Heart left ventricle (tissue), 16 donors: ENCODE data around the gene CENPA. TPM values are rescaled to one million over a fixed set of nuclear protein-coding genes. Genes with fewer than 3 reads are reported as not detected.

Experiments used
- ATAC-seq, 4 donors: fragments of 200-7000 bp; cut with Tn5 transposase; one replicate each; pipeline ENCODE4 v1.9.1; 2020 to 2022; ENCODE audit warnings: moderate library complexity in 4 of 4, mild to moderate bottlenecking in 3 of 4, moderate number of reproducible peaks in 1 of 4
- DNase-seq, 5 donors: peaks; one replicate each; pipeline ENCODE4 v3.0.0-alpha.2; 2020
- H3K27ac ChIP-seq, 12 donors: fragments of 200-600 bp; sonication (generic) in 4 of 12; one replicate each; pipeline versions ENCODE4 v1.5.0 to v1.8.0; 2016 to 2022; ENCODE audit warnings: mild to moderate bottlenecking in 2 of 12
- H3K27me3 ChIP-seq, 9 donors: fragments of 200-600 bp; sonication (generic) in 2 of 9; one replicate each; pipeline versions ENCODE4 v1.5.1 to v1.8.0; 2016 to 2022; ENCODE audit warnings: mild to moderate bottlenecking in 3 of 9
- H3K36me3 ChIP-seq, 9 donors: fragments of 200-600 bp; sonication (generic) in 2 of 9; one replicate each; pipeline versions ENCODE4 v1.5.0 to v1.8.0; 2018 to 2022; ENCODE audit warnings: mild to moderate bottlenecking in 2 of 9
- H3K4me1 ChIP-seq, 12 donors: fragments of 200-600 bp; sonication (generic) in 4 of 12; one replicate each; pipeline versions ENCODE4 v1.5.0 to v1.8.0; 2016 to 2022; ENCODE audit warnings: mild to moderate bottlenecking in 3 of 12
- H3K4me3 ChIP-seq, 12 donors: fragments of 200-600 bp; sonication (generic) in 4 of 12; one replicate each; pipeline versions ENCODE4 v1.5.0 to v1.8.0; 2017 to 2022; ENCODE audit warnings: mild to moderate bottlenecking in 9 of 12, moderate library complexity in 4 of 12
- H3K9me3 ChIP-seq, 12 donors: fragments of 200-600 bp; sonication (generic) in 4 of 12; one replicate each; pipeline versions ENCODE4 v1.5.0 to v1.8.0; 2016 to 2022; ENCODE audit warnings: mild to moderate bottlenecking in 1 of 12
- CTCF ChIP-seq, 12 donors: fragments of 200-600 bp; sonication (generic) in 4 of 12; IDR thresholded peaks; one replicate each; pipeline versions ENCODE4 v1.5.0 to v1.8.0; 2018 to 2022; ENCODE audit warnings: antibody characterized with exemption in 12 of 12, mild to moderate bottlenecking in 5 of 12
- POLR2A ChIP-seq, 2 donors: fragments of 450-650 bp; IDR thresholded peaks; one replicate each; pipeline ENCODE4 v1.6.1; 2017; ENCODE audit warnings: antibody characterized with exemption in 2 of 2, mild to moderate bottlenecking in 2 of 2, moderate library complexity in 2 of 2
- whole genome bisulfite sequencing, 4 donors: extraction: QIAGEN DNeasy Blood & Tissue Kit in 2 of 4; methylation state at CpG; one replicate each; pipeline versions ENCODE4 v1.1.5 to v1.1.7; 2013 to 2018; 5-methylcytosine and 5-hydroxymethylcytosine counted together
- intact Hi-C, 10 donors: fragments of 100-400 bp; cut with DNase I; formaldehyde crosslinking; loops; one replicate each; pipeline versions ENCODE4 v1.11.1 to v1.14.2; 2022
- polyA plus RNA-seq, 2 donors: library from polyadenylated mRNA; stranded (reverse); fragments of 200-250 nt; gene quantifications; one replicate each; pipeline ENCODE4 v1.2.3, GENCODE V29; 2013
- total RNA-seq, 9 donors: library from RNA; depleted of rRNA in 2 of 9; stranded (reverse); fragments of >200 nt in 2 of 9; fragmentation: NEBNext Ultra II Directional in 3 of 9; extraction: Animal tissue kit (Norgen Biotek cat#: 25700) in 3 of 9; gene quantifications; one replicate each; pipeline versions ENCODE4 v1.1.0 to v1.2.4, GENCODE V29; 2016 to 2023
- donor health status: ischemic (EF 13 %, LVEDD 7.1; RV severe dilation, severe dysfunction).
- donor health status: healthy with polysubstance abuse.
- donor health status: DM: no; HTN: yes; CAD: no.
- donor health status: DM: no; HTN: no; CAD: no.
- donor health status: ischemic (EF 25% LVEDD 6.9; RV normal size, moderate dysfunction).
- donor health status: ischemic (EF 25% LVEDD 5.7; RV mildly dilated, moderate dysfunction).
- donor health status: healthy.
- donor health status: DM: yes; HTN: yes; CAD: no.
- donor health status: ischemic (EF 35%, LVEDD 5.7; RV mildly dilated, moderate dysfunction).
- donor health status: nonischemic (EF 11% LVEDD 7.7; RV severe dilation, severe dysfunction).
- donor health status: DM: yes; HTN: yes; CAD: no.
- donor health status: PGD.
- donor health status: ischemic (EF 29% LVEDD 5.4; RV normal size, mild dysfunction).
- donor health status: nonischemic (EF 23%, LVEDD 6.1; RV moderate dilation, normal function).

Gene CENPA
- total and polyA plus RNA-seq, 11 donors: 0.25 to 26.8 (median 3.2) TPM; not detected in 1

- Histone ChIP-seq H3K27me3 (peaks cover 0 to 8% (median 0%) of the 10 kb centered on the region in 9 donors), H3K4me3 (no peak overlapping the region), H3K27ac (no peak overlapping the region), H3K9me3 (no peaks in the 10 kb centered on the region), H3K36me3 (no peaks in the 10 kb centered on the region), H3K4me1 (no peaks in the 10 kb centered on the region)
- intact Hi-C loops: no loop called here
- DNase-seq: no peak
- TF ChIP-seq CTCF (IDR thresholded peaks at IDR 0.05) (no peak), POLR2A (IDR thresholded peaks at IDR 0.05) (no peak)
- WGBS, 4 donors: 82 to 86% (median 83%) methylated on average over 7 of the region's 7 CpGs
- ATAC-seq: no peak
Observed at GRCh38 chr2:26820932-26821331, 35.1 kb downstream of the CENPA start.

GRCh38 chr2:26822877-26823276, 37.0 kb downstream of the CENPA start:
- no peak for ATAC-seq
- intact Hi-C loops: no loop called here

DNA sequence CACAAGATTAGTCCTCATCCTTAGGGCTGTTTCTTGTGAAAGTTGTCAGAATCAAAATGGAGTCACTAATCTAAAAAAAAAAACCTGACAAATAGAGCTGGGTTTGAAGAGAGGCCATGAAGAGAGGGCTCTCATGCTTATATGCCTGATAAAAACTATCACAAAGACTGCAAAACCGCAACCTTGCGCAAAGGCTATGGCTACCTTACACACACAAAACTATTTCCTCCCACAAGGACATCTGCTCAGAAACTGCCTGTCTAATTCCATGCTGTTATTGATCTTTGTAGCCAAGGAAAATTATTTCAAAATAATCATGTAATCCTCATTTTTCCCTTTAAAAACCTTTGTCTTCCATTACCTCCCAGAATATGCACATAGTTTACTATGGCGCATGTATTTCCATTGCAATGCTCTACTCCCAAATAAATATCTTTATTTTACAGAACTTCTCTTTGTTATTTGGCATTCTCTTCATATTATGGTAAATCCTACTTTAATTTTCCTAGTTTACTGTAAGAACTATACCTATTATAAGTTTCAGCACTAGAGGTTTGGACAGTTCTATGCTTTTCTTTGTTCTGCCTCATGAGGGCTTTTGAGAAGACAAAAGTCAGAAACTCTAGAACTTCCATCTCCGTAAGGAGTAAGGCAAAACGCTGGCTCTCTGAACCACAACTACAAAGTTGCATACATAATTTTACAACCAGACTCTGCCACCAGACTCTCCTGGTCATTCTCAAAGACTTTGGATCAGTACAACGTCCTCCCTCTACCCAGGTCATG, 52.5 kb downstream of the CENPA start:
- Histone ChIP-seq H3K27ac (no peak overlapping the region), H3K27me3 (peaks cover 0 to 65% (median 3%) of the 10 kb centered on the region in 9 donors), H3K36me3 (no peaks in the 10 kb centered on the region), H3K4me3 (no peak overlapping the region), H3K9me3 (no peaks in the 10 kb centered on the region), H3K4me1 (no peaks in the 10 kb centered on the region)
- ATAC-seq (no peak), DNase-seq (no peak)
- intact Hi-C loops: no loop called here
- WGBS, 4 donors: 49 to 63% (median 54%) methylated on average over 6 of the region's 6 CpGs
- TF ChIP-seq CTCF (IDR thresholded peaks at IDR 0.05): no peak
- TF ChIP-seq POLR2A (IDR thresholded peaks at IDR 0.05): no peak

More at GRCh38 chr2:26822877-26823276, 37.0 kb downstream of the CENPA start:
- no peak for DNase-seq
- no peak overlapping the region for H3K4me3 ChIP-seq
- no peak overlapping the region for H3K27ac ChIP-seq
- H3K9me3 ChIP-seq: no peaks in the 10 kb centered on the region
- peaks cover 0 to 11% (median 0%) of the 10 kb centered on the region in 9 donors for H3K27me3 ChIP-seq
- H3K4me1 ChIP-seq: no peaks in the 10 kb centered on the region
- H3K36me3 ChIP-seq: no peaks in the 10 kb centered on the region
- TF ChIP-seq POLR2A (IDR thresholded peaks at IDR 0.05): no peak
- TF ChIP-seq CTCF (IDR thresholded peaks at IDR 0.05): no peak
- 78 to 83% (median 80%) methylated on average over 6 of the region's 6 CpGs for WGBS, 4 donors

- 83 to 91% (median 90%) methylated on average over 4 of the region's 4 CpGs for WGBS, 4 donors
- Histone ChIP-seq H3K9me3 (no peaks in the 10 kb centered on the region), H3K4me3 (no peak overlapping the region), H3K36me3 (no peaks in the 10 kb centered on the region), H3K27ac (no peak overlapping the region), H3K27me3 (peaks cover 5 to 72% (median 14%) of the 10 kb centered on the region in 9 donors), H3K4me1 (peaks cover 0 to under 1% (median 0%) of the 10 kb centered on the region in 12 donors)
- ATAC-seq: no peak
- no peak for DNase-seq
- intact Hi-C loops: loop anchor here in 4 of 10 donors (10.0 kb wide), 2 partner anchors 174 to 254 kb away; no protein-coding TSS in a partner anchor
- TF ChIP-seq POLR2A (IDR thresholded peaks at IDR 0.05) (no peak), CTCF (IDR thresholded peaks at IDR 0.05) (no peak)
Observed at GRCh38 chr2:26840937-26841610, 55.2 kb downstream of the CENPA start.
